HuH-7.5 (cell line): ENCODE data around the gene SECTM1.
A peak's percentile ranks its signal among the peaks of the same experiment; 100 is the strongest.

Source experiments
- DNase-seq: peaks from one replicate; pipeline ENCODE4 v3.0.0; 2011; ENCODE audit warnings: low spot score

SECTM1 gene

DNA sequence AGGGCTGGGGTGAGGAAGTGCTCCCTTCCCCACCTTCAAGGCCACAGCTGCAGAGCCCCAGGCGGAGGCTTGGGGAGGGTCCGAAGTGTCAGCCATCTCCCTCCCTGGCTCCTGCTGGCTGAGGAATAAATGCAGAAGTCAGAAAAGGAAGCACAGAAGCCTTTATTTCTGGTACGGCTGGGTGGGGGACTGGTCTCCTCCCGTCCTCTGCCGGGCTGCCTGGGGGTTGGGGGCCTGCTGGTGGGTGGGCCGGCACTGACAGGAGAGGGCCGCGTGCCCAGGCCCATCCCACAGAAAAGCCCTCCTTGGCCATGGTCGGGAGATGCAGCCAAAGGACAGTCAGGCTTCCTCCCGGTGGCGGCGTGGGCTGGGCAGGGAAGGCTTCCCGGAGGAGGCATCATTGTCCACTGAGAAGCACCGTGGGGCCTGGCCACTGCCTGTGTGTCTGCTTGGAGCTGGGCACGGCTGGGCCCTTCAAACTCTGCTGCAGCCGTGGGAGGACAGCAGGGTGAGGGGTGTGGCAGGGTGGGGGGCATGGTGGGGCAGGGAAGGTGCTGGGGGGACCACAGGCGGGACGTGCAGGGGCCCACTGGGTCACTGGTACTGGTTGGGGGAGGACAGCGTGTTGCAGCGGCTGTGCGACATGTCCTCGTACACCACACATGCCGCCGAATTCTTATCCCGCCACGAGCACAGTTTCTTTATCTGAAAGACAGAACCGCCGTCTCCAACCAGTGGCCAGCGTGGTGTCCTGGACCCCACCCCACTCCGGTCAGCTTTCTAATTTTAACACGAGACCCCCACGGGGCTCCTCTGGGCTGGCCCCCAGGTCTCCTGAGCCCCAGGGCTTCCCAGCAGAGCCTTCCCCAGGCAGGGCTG, 18.6 kb downstream of the SECTM1 start:
- DNase-seq = no peak

DNA sequence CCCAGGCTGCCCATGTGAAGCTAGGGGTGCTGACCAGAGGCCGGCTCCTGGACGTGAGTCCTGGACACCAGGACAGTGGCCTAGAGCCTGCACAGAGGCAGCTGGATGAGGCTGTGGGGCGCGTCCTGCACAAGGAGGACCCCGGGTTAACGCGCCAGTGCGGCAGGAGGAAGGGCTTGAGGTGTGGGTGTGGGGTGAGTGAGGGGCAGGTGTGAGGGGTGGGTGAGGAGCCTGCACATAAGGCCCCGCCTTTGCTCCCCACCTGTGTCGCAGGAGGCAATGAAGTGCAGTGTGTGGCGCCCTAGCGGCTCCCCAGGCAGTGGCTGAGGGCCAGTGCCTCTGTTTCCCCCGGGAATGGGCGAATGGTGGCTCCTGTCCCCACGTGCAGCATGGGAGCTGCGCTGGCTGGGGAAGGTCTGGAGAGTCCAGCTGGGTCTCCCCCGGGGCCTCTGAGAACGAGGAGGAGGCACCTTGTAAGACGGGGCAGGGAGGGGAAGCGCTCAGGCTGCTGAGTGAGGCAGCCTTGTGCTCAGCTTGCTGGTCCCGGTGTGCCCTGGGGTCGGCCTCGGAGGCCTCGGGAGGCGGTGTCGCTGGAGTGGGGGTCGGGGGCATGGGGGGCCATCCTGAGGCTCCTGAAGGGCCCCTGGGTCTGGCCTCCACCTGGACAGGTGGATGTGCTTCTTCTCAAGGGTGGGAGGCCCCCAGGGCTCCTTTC, 19.4 kb downstream of the SECTM1 start:
- no peak for DNase-seq

GRCh38 chr17:82313195-82314011, 20.2 kb downstream of the SECTM1 start:
- no peak for DNase-seq

DNA sequence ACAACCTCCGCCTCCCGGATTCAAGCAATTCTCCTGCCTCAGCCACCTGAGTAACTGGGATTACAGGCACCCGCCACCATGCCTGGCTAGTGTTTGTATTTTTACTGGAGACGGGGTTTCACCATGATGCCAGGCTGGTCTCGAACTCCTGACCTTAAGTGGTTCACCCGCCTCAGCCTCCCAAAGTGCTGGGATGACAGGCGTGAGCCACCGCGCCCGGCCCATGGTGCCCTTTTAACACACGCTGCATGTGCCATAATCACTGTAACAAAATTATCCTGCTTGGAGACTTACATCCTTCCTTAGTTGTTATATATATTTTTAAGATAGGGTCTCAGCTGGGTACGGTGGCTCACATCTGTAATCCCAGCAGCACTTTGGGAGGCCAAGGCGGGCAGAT, 21.6 kb downstream of the SECTM1 start:
- no peak for DNase-seq

DNA sequence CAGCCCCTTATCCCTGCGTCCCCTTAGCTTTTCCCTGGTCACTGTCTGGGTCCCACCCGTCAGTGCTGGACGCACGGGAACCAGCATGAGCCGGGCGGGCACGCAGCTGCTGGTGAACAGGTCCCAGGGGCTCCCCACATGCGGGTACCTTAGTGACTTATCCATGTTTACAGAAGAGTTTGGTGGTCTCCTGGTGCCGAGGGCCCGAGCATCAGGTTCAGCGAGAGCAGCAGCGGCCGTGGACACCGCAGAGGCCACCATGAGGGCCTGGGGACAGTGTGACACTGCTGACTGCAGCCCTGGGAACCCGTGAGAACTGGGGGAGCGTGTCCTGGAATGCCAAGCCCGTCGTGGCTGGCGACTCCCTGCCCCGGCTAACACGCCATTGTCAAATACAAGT, 22.7 kb downstream of the SECTM1 start:
- no peak for DNase-seq

DNA sequence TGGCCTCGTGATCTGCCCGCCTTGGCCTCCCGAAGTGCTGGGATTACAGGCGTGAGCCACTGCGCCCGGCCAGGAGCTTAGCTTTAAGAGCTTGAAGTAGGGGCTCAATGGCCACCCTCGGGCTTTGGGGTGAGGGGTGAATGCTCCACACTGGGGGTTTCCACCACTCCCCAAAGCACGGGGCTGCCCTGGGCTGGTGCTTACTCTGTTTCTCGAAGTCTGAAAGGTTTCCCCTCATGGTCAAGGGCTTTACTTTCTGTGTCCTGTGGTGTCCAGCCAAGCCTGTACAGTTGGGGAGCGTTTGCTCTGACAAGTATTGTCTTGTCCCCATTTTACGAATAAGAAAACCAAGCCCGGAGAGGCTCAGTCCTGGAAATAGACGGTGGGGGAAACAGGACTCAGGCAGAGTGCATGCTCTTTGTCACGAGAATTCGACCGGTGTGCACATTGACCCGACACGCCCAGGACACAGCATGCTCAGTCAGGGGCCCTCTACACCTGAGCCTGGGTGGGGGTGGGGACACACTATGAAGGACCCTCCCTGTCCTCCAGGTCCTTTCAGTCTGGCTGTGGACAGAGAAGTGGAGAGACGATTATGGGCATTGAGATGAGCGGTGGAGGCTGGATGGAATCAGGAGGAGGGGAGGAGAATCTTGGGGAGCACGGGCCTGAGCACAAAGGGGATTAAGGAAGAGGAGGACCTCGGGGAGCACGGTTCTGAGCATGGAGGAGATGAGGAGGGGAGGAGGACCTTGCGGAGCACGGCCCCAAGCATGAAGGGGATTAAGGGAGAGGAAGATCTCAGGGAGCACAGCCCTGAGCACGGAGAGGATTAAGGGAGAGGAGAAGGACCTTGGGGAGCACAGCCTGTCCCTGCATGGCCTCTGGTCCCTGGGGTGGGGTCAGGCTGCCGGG, 23.7 kb downstream of the SECTM1 start:
- peak; percentile 85 for DNase-seq

- no peak for DNase-seq
Measured at GRCh38 chr17:82305727-82306300, 27.8 kb downstream of the SECTM1 start.

DNA sequence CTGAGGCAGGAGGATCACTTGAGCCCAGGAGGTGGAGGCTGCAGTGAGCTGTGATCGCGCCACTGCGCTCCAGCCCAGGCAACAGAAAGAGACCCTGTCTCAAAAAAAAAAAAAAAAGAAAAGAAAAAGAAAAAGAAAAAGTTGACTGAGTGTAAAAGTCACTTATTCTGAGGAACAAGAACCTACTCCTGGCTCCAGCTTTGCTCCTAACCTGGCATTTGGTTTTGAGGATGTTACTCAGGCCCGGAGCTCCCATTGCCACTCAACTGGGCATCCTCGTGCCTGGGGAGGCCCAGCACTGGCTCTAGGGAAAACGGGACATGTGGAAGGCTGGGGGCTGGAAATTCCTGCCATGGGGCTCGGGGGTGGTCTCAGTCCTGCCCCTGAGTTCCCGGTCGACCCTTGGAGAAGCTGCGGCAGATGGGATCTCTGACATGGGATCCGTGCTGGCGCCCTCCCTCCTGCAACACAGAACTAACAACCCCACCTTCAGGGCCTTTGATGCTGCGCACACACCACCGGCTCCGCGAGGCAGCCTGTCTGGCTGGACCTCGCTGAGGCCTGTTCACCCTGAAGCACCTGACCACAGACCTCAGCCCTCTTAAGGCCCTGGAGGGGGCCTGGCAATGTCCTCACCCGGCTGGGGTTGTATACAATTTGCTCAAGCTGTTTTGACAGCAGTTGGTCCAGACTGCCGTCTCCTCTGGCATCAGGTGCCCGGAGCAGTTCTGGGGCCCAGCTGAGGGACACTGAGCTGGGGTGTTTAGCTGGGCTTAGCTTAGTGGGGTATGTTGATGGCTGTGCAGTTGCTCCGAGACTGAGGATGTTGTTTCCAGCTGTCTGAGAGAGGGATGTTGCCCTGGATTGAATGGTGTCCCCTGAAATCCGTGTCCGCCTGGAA, 28.5 kb downstream of the SECTM1 start:
- DNase-seq = no peak

DNA sequence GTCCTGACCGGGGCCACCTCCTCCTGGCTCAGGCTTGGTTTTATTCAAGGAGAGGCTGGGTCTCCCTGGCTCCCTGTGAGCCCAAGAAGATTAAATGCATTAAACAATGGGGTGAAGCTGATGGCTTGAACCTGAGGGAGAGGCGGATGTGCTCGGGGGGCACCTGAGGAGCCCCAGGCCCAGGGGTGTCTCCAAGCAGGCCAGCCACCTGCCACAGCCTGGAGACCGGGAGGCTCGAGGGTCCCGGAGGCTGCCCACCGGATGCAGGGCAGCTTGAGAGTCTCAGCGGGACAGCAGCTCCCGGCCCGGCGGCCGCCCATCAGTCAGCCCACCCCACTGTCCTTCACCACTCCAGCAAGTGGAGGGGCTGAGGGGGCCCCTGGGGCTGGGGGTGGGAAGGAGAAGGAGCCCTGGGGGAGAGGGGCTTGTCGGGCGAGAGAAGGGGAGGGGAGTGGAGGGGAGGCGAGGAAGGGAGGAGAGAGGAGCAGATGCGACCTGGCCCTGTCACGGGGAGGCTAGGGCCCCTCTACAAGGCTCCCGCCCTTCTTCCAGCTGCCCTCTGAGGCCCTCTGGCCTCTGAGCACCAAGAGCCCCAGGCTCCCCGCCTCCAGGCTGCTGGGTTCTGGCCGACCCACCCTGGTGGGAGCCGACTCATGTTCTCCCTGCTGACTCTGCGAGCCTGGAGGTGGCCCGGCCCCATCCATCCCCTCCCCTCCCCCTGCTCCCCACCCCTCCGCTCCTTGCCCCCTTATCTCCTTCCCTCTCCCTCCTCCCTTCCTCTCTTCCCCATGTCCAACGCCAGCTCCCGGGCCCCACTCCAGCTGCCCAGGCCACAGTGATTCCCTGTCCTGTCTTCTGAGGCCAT, 29.4 kb downstream of the SECTM1 start:
- DNase-seq = no peak

GRCh38 chr17:82302991-82303943, 30.3 kb downstream of the SECTM1 start:
- DNase-seq = peak; percentile 49

- DNase-seq = no peak
Measured at GRCh38 chr17:82302568-82302963, 31.0 kb downstream of the SECTM1 start.

DNA sequence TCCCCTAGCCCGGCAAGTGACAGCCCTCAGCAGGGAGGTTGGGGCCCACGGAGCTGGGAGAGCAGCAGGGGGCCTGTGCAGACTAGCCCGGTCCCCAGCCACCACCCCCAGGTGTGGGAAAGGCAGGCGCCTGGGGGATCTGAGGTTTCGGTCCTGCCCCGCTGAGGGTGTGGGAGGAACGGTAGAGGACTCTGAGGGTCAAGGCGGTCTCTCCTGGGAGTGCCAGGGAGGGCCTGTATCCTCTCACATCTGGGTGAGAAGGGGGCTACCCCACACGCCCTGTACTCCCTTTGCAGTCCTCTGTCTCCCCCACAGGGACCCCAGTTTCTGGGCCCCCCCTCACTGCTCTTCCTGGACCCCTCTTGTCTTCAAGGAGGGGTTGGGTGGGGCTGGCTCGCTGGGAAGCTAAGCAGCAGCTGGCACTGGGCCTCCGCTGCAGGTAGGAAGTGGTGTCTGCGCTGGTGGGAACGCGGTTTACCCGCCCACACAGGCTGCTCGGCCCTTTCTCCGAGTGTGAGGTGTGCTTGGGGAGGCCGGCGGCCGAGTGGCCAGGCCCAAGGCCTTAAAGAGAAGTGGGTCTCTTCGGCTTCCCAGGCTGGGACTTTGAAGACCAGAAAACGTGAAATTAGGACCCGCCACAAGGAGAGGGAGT, 31.5 kb downstream of the SECTM1 start:
- DNase-seq = no peak

- DNase-seq = no peak
Measured at GRCh38 chr17:82301300-82301915, 32.2 kb downstream of the SECTM1 start.

DNA sequence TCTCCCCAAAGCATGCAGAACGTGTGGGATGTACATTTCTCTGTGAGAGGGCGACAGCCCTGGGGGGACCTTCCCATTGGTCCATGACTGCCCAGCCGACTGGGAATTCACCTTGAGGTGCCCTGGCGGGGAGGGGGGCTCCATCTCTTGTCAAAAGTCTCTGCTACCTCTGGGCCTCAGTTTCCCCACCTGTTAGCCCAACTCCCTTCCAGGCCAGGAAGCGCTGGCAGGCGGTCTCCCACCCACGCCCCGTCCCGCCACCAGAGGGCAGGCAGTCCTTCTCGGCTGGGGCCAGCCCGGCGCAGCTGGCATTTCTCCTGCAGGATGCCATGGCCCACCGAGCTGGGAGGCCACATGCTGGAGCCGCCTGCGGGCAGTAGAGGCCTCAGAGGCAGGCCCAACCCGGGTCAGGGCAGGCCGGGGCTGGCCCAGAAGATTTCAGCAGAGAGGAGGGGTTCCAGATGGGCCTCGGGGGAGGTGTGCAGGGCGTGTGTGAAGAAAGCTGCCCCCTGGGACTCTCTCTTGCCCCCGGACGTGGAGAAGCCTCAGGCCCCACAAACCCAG, 32.8 kb downstream of the SECTM1 start:
- DNase-seq = peak; percentile 88

DNA sequence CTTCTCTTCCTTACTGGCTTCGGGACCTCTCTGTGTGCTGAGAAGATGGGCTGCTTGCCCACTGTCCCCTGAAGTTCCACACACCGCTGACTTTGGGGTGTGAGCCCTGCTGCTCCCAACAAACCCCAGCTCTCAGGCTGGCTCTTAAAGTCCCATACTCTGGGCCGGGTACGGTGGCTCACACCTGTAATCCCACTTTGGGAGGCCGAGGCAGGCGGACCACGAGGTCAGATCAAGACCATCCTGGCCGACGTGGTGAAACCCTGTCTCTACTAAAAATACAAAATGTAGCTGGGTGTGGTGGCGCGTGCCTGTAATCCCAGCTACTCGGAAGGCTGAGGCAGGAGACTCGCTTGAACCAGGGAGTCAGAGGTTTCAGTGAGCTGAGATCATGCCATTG, 33.3 kb downstream of the SECTM1 start:
- DNase-seq = no peak

GRCh38 chr17:82299452-82299851, 34.1 kb downstream of the SECTM1 start:
- DNase-seq = no peak
